GM21528 (cell line): ENCODE data around the gene P2RX1.
"Not testable (repeated sequence)": the region's sequence is repeated elsewhere in the genome, so short reads cannot be mapped to it uniquely, and the experiment has no call there.

ENCODE experiments used
- ATAC-seq: cut with Tn5 transposase; IDR thresholded peaks from one replicate; pipeline ENCODE4 v1.9.1; 2021; ENCODE audit warnings: mild to moderate bottlenecking, moderate library complexity; ENCODE audit not compliant: unreplicated experiment, low FRiP score

P2RX1 gene

DNA sequence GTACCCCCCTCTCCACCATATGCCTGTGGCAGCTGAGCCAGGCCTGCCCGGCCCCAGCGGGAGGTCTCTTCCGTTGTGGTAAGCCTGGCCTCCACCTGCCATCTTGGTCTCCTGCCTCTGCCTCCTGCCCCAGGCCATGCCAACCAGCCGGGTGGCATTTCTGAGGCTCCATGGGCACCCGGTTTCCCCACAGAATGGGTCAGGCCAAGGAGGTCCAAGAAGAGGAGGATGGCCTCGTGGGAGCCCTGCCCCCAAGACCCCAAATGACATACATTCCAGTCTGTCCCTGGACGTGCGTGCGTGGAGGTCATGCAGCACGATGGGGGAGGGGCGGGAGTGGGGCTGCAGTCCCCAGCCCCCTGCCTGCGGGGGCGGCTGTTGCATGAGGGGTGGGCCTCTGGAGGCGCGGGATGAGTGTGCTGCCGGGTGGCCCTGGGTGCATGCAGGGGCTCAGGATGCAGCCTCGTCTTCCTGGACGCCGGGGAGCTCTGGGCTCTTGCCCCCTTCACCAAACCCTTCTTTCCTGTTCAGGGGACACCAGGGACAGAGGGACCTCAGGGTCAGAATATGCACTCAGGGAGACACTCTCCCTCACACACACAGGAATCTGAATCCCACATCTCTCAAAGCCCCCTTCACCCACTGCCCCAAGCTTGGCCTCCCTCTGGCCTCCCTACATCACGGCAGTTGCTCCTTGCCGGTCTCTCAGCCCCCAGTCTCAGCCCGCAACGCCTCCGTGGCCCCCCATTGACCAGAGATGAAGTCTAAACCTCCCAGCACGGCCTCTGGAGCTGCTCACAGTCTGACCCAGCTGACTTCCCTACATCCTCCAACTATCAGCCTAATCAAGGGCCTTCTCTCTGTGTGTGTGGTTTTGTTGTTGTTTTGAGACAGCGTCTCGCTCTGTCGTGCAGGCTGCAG, 54.2 kb downstream of the P2RX1 start:
- ATAC-seq, result no peak

DNA sequence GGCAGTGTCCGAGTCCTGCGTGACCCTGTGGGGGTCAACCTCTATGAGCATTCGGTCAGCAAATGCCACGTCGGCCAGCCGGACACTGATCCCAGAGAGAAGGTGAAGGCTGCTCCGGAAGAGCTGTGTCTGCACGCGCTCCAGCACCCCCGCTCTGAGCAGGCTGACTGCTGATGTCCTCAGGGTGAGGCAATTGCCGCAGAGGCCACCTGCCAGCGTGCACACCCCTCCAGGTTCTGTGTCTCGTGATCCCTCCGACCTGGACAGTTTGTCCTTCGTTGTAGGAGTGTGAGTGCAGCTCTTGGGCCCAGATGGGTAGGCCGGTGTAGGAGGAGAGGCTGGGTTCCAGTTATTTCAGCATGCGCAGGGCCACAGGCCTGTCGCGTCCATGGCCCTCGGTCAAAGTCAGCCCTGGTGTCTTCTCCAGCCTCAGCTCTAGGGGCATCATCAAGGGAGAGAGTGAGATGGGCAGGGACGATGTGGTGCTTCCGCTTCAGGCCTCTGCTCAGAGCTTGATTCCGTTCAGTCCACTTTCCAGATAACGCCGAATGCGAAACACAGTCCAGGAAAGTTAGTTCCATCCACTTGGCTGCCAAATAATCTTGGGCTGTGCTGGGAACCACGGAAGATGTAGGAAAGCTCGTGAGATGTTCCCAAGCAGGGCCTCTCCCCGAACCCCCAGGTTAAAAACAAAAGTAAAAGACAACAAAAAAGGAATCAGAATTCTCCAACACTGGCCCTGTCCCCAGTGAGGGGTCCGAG, 55.1 kb downstream of the P2RX1 start:
- no peak for ATAC-seq

DNA sequence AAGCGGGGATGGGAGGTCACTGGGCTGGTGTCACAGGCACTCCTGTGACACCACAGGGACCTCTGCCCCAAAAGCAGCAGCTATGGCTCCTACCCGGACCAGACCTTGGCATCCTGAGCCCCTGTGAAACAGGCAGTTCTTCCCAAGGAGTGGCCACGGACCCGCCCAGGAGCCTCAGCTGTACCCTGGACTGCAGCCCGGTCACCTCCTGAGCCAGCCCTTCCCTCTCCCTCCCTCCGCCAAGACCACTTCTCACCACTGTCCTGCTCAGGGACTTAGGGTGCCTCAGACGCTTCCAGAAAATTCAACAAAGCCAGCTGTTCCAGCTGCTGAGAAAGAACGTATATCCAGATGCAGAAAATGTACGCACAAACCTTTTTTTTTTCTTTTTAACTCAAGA, 56.3 kb downstream of the P2RX1 start:
- no peak for ATAC-seq

DNA sequence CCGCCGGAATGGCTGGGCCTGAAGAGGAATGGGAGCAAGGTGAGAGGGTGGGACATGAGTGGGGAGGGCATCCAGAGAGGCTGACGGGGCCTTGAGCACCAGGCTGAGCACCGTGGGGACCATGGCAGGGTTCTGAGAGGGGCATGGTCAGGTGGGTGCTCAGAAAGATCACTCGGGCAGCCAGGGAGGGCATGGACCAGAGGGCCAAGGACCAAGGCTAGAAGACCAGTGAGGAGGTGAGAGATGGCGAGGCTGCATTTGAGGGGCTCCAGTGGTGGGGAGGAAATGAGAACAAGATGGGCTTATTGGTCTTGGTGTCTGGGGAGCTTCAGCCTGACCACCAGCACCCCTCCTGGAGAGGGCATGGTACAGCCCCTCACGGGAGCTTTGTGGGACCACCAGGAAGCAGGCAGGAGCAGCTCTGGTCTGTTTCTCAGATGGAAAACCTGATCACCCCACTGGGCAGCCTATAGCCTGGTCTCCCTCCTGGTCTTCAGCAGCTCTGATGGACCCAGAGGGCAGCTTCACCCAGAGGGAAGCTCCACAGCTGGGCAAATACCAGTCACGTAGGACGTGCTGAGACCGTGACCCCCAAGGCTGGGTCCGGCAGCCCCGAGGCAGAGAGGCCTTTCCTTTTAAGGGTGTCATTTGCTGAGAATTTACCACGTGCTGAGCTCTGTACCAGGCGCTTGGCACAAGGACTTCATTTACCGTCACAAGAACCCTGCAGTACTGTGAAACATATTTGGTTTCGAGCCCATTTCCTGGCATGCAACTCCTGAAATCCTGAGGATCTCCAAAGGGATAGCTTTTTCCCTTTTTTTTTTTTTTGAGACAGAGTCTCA, 58.8 kb downstream of the P2RX1 start:
- ATAC-seq, result no peak

DNA sequence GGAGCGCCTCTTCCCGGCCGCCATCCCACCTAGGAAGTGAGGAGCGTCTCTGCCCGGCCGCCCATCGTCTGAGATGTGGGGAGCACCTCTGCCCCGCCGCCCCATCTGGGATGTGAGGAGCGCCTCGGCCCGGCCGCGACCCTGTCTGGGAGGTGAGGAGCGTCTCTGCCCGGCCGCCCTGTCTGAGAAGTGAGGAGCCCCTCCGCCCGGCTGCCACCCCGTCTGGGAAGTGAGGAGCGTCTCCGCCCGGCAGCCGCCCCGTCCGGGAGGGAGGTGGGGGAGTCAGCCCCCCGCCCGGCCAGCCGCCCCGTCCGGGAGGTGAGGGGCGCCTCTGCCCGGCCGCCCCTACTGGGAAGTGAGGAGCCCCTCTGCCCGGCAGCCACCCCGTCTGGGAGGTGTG, 62.1 kb downstream of the P2RX1 start:
- not testable (repeated sequence) for ATAC-seq

DNA sequence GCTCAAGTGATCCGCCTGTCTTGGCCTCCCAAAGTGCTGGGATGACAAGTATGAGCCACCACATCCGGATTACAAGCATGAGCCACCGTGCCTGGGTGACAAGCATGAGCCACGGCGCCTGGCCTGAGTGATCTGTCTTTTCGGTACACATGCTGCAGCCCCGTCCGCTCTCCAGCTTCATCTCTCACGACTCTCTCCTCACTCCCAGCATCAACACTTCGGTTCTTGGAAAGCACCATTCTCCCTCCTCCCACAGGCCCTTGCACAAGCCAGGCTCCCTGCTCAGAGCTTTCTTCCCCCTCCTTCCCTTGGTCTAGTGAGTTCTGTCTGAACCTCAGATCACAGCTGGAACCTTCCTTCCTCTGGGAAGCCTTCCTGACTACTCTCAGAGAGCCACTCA, 63.7 kb downstream of the P2RX1 start:
- no peak for ATAC-seq

DNA sequence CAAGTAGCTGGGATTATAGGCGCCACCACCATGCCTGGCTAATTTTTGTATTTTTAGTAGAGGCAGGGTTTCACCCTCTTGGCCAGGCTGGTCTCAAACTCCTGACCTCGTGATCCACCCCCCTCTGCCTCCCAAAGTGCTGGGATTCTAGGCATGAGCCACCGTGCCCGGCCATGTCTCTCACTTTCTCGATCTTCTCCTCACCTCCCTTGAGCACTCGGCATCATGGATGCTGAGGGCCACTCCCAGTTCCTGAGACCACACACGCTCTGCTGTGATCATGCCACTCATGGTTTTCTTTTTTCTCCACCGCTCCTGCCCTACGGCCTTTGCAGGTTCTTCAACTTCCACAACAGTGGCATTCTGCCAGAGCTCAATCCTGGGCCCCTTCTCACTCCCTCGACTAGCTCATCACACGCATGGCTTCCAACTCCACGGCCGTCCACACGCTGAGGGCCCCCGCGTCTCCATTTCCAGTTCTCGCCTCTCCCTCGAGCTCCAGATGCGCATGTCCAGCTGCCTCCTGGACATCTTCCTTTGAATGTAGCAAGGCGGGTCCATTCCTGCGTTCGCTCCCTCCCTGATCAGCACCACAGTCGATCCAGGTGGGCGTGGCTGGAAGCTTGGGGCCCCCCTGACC, 64.7 kb downstream of the P2RX1 start:
- no peak for ATAC-seq

DNA sequence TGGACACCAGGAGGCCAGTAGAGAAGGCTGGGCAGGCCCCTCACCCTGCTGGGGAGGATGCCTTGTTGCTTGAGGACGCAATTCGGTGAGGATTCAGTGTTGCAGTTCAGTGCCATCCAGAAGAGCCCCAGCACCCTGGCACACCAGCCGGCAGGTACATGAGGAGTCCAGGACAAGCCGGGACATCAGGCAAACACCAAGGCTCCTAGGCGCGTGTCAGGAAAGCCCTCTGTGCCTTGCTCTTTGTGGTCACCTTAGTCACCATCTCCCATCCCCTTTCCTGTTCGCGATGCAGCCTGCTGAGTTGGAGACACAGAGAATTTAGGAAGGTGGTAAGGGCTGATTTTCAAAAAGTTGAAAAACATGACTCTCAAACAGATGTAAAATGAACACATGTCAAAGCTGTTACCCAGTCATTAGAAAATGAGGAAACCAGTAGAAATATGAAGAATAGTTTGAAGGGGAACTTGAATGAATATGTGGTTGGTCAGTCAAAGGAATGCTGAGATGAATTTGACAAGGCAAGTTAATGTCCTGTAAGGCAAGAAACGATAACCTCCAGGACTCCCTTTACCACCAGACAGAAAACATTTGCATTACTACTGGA, 67.9 kb downstream of the P2RX1 start:
- no peak for ATAC-seq

DNA sequence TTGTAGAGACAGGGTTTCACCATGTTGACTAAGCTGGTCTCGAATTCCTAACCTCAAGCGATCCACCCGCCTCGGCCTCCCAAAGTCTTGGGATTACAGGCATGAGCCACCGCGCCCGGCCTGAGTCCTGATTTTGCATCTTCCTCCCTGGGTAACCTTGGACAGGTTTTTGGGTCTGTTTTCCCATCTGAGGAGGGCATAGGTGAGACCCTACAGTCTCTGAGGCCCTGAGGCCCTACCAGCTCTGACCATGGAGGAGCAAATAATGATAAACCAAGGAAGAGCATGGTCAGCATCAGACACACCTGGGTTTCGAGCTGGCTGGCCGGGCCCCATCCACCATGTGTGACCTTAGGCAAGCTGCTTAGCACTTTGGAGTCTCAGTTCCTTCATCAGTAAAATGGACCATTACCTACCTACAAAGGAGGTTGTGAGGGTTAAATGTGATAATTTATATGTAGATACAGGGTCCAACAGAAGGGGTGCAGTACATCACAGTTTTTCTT, 69.0 kb downstream of the P2RX1 start:
- ATAC-seq, result no peak
